ENCODE results near the gene CDK8. TPM values are rescaled to one million over a fixed set of nuclear protein-coding genes. Genes with fewer than 3 reads are reported as not detected.

Gene CDK8
- total RNA-seq, 1 donor from 2014 or later = 18.2 TPM

DNA sequence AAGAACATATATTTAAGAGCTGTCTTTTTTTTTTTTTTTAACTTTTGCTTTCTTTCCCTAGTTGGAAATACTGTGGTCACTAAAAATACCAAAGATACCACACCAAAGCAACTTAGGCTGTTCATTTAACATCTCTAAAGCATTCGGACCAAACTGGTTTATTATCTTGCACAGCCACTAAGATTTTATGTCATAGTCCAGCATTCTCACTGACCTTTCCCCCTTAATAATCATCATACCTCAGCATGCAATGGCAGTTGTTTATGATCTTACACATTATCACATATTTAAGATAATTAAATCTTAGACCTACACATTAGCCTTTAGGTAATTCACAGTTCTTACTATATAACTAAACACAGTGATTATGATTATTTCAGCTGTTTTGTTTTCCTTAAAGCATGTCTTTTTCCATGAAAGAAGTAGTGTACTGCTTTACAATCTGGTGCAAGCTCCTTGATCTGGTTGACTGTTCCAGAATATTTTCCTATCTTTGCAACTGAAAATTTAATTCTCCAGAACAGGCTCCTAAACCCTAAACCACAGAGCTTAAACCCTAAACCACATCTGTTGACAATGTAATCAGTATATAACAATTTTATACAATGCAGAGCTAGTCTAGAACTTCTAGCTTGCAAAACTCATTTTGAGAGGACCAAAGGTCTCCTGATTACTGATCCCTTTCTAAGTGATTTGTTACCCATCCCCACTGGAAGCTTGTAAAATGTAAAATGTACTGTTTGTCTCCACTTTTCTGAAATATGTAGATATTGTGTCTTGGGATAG lies 74.2 kb downstream of the CDK8 start:
- no peak for DNase-seq (ENCODE audit: low spot score)
- H3K36me3 Mint-ChIP-seq (ENCODE audit: low read depth) = no peaks in the 10 kb centered on the region
- H3K9me3 Mint-ChIP-seq (ENCODE audit: low read depth) = peaks cover 6% of the 10 kb centered on the region
- peaks cover 49% of the 10 kb centered on the region for H3K4me1 Mint-ChIP-seq (ENCODE audit: low read depth)
- H3K27ac Mint-ChIP-seq (ENCODE audit: unreplicated experiment) = no peak overlapping the region
- H3K27me3 Mint-ChIP-seq (ENCODE audit: low read depth) = no peaks in the 10 kb centered on the region
- H3K4me3 Mint-ChIP-seq (ENCODE audit: unreplicated experiment) = no peak overlapping the region
- TF ChIP-seq, protein P1, sequence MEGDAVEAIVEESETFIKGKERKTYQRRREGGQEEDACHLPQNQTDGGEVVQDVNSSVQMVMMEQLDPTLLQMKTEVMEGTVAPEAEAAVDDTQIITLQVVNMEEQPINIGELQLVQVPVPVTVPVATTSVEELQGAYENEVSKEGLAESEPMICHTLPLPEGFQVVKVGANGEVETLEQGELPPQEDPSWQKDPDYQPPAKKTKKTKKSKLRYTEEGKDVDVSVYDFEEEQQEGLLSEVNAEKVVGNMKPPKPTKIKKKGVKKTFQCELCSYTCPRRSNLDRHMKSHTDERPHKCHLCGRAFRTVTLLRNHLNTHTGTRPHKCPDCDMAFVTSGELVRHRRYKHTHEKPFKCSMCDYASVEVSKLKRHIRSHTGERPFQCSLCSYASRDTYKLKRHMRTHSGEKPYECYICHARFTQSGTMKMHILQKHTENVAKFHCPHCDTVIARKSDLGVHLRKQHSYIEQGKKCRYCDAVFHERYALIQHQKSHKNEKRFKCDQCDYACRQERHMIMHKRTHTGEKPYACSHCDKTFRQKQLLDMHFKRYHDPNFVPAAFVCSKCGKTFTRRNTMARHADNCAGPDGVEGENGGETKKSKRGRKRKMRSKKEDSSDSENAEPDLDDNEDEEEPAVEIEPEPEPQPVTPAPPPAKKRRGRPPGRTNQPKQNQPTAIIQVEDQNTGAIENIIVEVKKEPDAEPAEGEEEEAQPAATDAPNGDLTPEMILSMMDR (IDR thresholded peaks at IDR 0.05) = no peak

DNA sequence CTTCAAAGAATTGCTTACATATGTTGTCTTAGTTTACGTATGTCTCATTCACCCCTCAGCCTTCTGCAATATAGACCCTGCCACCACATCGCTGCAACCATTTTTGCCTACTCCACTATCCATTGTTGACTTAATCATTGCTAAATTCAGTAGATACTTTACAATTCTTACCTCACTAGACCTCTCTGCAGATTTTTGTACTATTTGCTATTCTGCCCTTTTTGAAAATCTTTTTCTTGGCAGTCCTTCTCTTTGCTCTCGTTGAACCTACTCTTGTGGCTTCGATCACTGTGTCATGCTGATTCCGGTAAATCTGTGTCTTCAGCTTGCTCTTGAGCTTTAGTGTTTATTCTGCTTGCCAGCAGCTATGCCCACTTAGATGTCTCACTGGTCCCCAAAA lies 81.2 kb downstream of the CDK8 start:
- no peak overlapping the region for H3K4me3 Mint-ChIP-seq (ENCODE audit: unreplicated experiment)

DNA sequence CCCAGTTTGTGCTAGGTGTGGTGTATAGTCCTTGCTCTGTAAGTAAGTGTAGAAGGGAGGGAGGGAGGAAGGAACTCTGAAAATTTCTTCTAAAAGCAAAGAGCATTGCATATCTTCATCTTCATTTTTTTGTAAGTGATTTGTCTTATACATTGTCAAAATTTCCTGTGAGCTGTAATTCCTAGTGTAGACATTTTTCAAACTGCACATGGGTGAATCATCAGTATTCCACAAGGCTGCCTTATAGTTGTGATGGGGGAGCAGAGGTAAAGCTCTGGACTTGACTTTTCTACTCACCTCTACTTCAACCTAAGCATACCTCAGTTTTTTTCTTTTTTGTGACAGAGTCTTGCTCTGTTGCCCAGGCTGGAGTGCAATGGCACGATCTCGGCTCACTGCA lies 86.9 kb downstream of the CDK8 start:
- DNase-seq (ENCODE audit: low spot score) = no peak
- no peak overlapping the region for H3K4me3 Mint-ChIP-seq (ENCODE audit: unreplicated experiment)
- no peaks in the 10 kb centered on the region for H3K9me3 Mint-ChIP-seq (ENCODE audit: low read depth)
- TF ChIP-seq, protein P1 (IDR thresholded peaks at IDR 0.05) = no peak
- H3K36me3 Mint-ChIP-seq (ENCODE audit: low read depth) = no peaks in the 10 kb centered on the region
- H3K4me1 Mint-ChIP-seq (ENCODE audit: low read depth) = peaks cover 6% of the 10 kb centered on the region
- H3K27me3 Mint-ChIP-seq (ENCODE audit: low read depth) = no peaks in the 10 kb centered on the region
- peak overlapping the region; percentile 60 for H3K27ac Mint-ChIP-seq (ENCODE audit: unreplicated experiment)

More for the DNA sequence above, 81.2 kb downstream of the CDK8 start:
- Mint-ChIP-seq H3K9me3 (ENCODE audit: low read depth) (no peaks in the 10 kb centered on the region), H3K27me3 (ENCODE audit: low read depth) (no peaks in the 10 kb centered on the region), H3K27ac (ENCODE audit: unreplicated experiment) (no peak overlapping the region), H3K4me1 (ENCODE audit: low read depth) (peaks cover 10% of the 10 kb centered on the region), H3K36me3 (ENCODE audit: low read depth) (no peaks in the 10 kb centered on the region)
- DNase-seq (ENCODE audit: low spot score) = no peak
- TF ChIP-seq, protein P1 (IDR thresholded peaks at IDR 0.05) = no peak

DNA sequence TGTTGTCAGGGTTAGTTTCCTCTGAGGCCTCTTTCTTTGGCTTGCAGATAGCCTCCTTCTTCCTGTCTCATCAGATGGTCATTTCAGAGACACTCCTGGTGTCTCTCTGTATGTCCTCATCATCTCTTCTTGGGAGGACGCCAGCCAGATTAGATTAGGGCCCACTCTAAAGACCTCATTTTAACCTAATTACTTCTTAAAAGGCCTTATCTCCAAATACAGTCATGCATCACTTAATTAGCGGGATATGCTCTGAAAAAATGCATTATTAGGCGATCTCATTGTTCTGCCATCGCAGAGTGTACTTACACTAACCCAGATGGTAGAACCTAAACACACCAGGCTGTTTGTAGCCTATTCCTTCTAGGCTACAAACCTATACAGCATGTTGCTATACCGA lies 89.0 kb downstream of the CDK8 start:
- no peaks in the 10 kb centered on the region for H3K27me3 Mint-ChIP-seq (ENCODE audit: low read depth)

DNA sequence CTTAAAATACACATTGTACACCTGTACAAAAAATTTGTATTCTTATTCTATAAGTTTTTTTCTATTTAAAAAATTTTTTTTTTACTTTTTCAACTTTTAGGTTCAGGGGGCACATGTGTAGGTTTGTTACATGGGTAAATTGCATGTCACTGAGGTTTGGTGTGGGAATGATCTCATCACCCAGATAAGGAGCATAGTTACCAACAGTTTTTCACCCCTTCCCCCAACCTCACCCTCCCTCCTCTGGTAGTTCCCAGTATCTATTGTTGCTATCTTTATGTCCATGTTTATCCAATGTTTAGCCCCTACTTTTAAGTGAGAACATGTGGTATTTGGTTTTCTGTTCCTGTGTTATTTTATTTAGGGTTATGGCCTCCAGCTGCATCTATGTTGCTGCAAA lies 89.9 kb downstream of the CDK8 start:
- Mint-ChIP-seq H3K27me3 (ENCODE audit: low read depth) (no peaks in the 10 kb centered on the region), H3K36me3 (ENCODE audit: low read depth) (no peaks in the 10 kb centered on the region), H3K9me3 (ENCODE audit: low read depth) (no peaks in the 10 kb centered on the region), H3K4me1 (ENCODE audit: low read depth) (peaks cover 6% of the 10 kb centered on the region), H3K4me3 (ENCODE audit: unreplicated experiment) (no peak overlapping the region), H3K27ac (ENCODE audit: unreplicated experiment) (no peak overlapping the region)
- TF ChIP-seq, protein P1 (IDR thresholded peaks at IDR 0.05) = no peak
- no peak for DNase-seq (ENCODE audit: low spot score)

More for the DNA sequence above, 89.0 kb downstream of the CDK8 start:
- TF ChIP-seq, protein P1 (IDR thresholded peaks at IDR 0.05) = no peak
- Mint-ChIP-seq H3K4me3 (ENCODE audit: unreplicated experiment) (no peak overlapping the region), H3K36me3 (ENCODE audit: low read depth) (no peaks in the 10 kb centered on the region), H3K27ac (ENCODE audit: unreplicated experiment) (no peak overlapping the region), H3K9me3 (ENCODE audit: low read depth) (no peaks in the 10 kb centered on the region), H3K4me1 (ENCODE audit: low read depth) (peaks cover 6% of the 10 kb centered on the region)
- DNase-seq (ENCODE audit: low spot score) = no peak
